Fibroblast of villous mesenchyme (primary cell): ENCODE results near the gene RFX1. TPM values are rescaled to one million over a fixed set of nuclear protein-coding genes. Genes with fewer than 3 reads are reported as not detected.
A peak's percentile ranks its signal among the peaks of the same experiment; 100 is the strongest.

Experiments
- DNase-seq: peaks from one replicate; pipeline ENCODE4 v3.0.0-alpha.2; 2010; ENCODE audit warnings: low read depth
- H3K4me3 ChIP-seq: 2 replicates; pipeline ENCODE4 v1.5.1; 2011; ENCODE audit warnings: low read depth, mild to moderate bottlenecking, low read length
- CTCF ChIP-seq: IDR thresholded peaks from 2 replicates; pipeline ENCODE4 v1.5.1; 2012; ENCODE audit warnings: low read depth, mild to moderate bottlenecking, low read length; ENCODE audit not compliant: insufficient read depth
- total RNA-seq: library from RNA; depleted of rRNA; stranded (reverse); fragments of >200 nt; gene quantifications from 2 replicates; pipeline ENCODE4 v1.2.3, GENCODE V29; 2012

RFX1 gene
- 2.3 and 2.6 TPM in 2 replicates for total RNA-seq

- TF ChIP-seq CTCF, result no peak
- H3K4me3 ChIP-seq, result peak within 1 kb of the TSS; percentile 77
- DNase-seq, result peak; percentile 100
Measured at GRCh38 chr19:14006085-14006765, at the start of gene RFX1. RFX1 (minus strand) TSS chr19:14006320; CDS start chr19:13993843, 12,477 bp downstream.

GRCh38 chr19:14055396-14055795 is 49.3 kb upstream of the RFX1 start:
- no peak for DNase-seq
- no peak overlapping the region for H3K4me3 ChIP-seq
- TF ChIP-seq CTCF, result no peak

GRCh38 chr19:14054721-14055120 is 48.6 kb upstream of the RFX1 start:
- no peak for TF ChIP-seq CTCF
- no peak overlapping the region for H3K4me3 ChIP-seq
- no peak for DNase-seq

GRCh38 chr19:14054099-14054498 is 48.0 kb upstream of the RFX1 start:
- H3K4me3 ChIP-seq, result no peak overlapping the region
- no peak for DNase-seq

GRCh38 chr19:14053500-14053899 is 47.4 kb upstream of the RFX1 start:
- no peak for TF ChIP-seq CTCF

More at GRCh38 chr19:14054099-14054498, 48.0 kb upstream of the RFX1 start:
- no peak for TF ChIP-seq CTCF

GRCh38 chr19:14053032-14053431 is 46.9 kb upstream of the RFX1 start:
- no peak overlapping the region for H3K4me3 ChIP-seq
- no peak for DNase-seq
- no peak for TF ChIP-seq CTCF

More at GRCh38 chr19:14053500-14053899, 47.4 kb upstream of the RFX1 start:
- H3K4me3 ChIP-seq, result no peak overlapping the region
- DNase-seq, result no peak

- TF ChIP-seq CTCF, result no peak
- no peak for DNase-seq
Measured at GRCh38 chr19:14052470-14052869, 46.4 kb upstream of the RFX1 start.

More at GRCh38 chr19:14052470-14052869, 46.4 kb upstream of the RFX1 start:
- H3K4me3 ChIP-seq, result no peak overlapping the region
